HG03575 (cell line): ENCODE results near the gene UNC13A.

ENCODE experiments used
- ATAC-seq: cut with Tn5 transposase; IDR thresholded peaks from one replicate; pipeline ENCODE4 v1.9.1; 2021; ENCODE audit not compliant: unreplicated experiment, insufficient number of reproducible peaks, low FRiP score; ENCODE audit errors: extremely low read depth

UNC13A gene

DNA sequence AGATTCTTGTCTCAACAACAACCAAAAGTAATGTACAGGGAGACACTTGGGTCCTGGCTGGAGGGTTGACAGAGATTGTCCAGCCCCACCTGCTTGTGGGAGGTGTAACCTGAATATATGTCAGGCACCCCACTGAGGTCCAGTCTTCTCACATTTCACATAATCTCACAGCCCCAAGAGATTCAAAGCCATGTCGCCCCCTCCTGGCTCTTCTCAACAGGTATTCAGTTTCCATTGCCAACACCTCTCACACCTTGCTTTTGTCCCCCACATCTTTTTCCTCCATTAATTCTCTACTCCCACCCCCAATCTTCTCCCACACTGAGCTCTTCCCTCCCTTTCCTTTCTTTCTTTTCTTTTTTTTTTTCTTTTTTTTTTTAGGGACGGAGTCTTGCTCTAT lies 11.2 kb downstream of the UNC13A start:
- ATAC-seq: no peak

DNA sequence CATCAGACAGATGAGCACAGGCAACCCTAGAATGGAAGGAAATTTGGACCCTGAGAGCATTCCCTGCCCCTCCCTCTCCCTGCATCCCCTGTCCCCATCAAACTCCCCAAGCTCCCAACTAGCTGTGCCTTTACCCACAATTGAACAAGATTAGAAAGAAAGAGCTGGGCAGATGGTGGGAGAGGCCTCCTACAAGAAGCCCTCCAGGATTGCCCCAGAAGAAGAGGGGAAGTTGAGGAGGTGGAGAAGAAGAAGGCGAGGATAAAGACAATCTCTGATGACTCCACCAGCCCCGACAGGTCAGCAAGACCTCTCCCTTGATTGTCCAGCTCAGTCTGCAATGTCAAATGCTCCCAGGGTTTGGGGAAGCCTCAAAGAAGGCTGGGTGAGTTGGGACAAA lies 11.9 kb downstream of the UNC13A start:
- no peak for ATAC-seq

DNA sequence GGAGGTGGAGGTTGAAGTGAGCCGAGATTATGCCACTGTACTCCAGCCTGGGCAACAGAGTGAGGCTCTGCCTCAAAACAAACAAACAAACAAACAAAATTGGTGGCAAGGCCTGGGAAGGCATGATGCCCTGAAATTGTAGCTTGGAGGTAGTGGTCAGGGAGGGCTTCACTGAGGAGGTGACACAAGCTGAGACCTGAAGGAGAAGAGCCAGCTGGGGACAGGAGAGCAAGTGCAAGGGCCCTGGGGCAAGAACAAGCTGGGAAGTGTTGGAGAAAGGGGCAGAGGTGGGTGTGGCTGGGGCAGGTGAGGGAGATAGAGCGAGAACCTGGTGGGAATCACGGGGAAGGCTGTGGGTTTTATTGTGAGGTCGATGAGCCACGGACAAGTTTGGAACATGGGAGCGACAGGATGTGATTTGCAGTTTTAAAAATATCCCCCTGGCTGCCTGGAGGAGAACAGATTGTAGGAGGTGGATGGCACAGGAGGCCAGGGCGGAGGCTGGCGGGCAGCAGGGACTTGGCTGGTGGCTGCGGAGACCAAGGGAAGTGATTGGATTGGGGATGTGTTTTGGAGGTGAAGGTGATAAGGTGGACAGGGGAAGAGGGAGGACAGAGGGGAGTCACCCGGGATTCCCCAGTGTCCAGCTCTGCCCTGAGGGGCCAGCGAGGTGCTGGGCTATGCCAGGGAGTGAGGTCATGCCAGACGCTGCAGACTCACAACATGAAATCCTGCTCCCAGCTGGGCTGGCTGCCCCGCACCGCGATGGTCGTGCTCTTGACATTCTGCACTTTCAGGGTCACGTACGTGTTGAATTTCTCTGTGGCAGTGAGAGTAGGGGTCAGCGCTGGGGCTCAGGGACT lies 14.0 kb downstream of the UNC13A start:
- no peak for ATAC-seq

DNA sequence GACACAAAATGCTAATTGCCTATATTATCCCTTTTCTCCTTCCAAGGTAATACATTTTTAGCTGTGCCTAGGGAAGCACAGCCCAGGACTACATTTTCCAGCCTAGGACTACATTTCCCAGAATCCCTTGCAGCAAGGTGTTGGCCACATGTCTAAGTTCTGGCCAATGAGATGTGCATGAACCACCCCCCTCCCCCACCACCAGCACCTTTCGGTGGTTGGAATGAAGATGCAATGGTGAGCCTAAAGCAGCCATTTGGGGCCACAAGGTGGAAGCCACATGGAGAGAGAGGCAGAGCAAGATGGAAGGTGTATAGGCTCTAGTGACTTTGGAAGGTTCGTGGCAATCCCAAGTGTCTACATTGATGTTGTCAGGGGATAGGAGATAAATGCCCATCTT lies 16.2 kb downstream of the UNC13A start:
- ATAC-seq: no peak

GRCh38 chr19:17669419-17669818 lies 18.7 kb downstream of the UNC13A start:
- ATAC-seq: no peak

GRCh38 chr19:17665058-17665457 lies 23.1 kb downstream of the UNC13A start:
- ATAC-seq: no peak

DNA sequence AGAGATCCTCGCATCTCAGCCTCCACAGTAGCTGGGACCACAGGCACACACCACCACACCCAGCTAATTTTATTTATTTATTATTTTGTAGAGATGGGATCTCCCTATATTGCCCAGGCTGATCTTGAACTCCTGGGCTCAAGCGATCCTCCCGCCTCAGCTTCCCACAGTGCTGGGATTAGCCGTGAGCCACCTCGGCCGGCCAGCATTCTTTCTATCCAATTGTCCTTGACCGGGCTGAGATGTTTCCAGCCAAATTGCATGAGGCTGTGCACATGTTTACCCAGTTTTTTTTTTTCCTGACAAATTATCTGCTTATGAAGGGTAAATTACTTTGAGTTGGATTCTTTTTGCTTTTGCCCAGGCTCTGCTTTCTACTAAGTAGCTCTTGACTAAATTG lies 28.2 kb downstream of the UNC13A start:
- ATAC-seq: no peak

DNA sequence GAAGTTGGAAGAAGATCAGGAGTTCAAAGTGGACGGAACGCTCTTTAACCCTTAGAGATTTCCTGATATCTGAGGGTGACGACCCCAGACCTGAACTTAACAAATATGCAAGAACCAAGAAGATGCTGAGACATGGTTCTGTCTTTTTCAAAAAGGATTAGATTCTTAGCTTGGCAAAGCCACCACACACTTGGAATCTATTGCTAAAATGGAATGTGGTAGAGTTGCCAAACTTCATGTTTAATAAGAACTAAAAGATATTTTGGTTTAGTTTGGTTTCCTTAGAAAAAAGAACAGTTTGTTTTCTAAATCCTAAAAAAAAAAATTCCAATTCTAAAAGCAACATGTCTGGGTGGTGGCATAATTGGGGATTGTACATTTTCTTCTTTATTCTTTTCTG lies 29.5 kb downstream of the UNC13A start:
- no peak for ATAC-seq

DNA sequence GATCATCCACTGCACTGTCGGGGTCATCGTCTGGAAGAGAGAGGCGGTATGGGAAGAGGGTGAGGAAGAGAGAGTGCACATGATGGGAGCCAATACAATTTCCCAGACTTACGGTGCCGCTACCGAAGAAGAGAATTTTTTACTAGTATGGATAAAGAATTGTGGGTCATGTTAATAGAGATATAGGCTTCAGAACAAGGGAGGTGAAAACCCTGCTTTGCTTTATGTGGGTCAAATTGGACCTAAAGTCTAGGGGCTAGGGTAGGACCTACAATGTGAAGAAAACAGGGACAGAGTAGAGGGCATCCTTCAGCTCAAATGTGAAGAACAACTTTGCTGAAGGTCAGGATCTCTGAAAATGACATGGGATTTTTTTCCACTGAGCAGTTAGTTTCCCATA lies 29.9 kb downstream of the UNC13A start:
- no peak for ATAC-seq

GRCh38 chr19:17656970-17657369 lies 31.2 kb downstream of the UNC13A start:
- no peak for ATAC-seq

DNA sequence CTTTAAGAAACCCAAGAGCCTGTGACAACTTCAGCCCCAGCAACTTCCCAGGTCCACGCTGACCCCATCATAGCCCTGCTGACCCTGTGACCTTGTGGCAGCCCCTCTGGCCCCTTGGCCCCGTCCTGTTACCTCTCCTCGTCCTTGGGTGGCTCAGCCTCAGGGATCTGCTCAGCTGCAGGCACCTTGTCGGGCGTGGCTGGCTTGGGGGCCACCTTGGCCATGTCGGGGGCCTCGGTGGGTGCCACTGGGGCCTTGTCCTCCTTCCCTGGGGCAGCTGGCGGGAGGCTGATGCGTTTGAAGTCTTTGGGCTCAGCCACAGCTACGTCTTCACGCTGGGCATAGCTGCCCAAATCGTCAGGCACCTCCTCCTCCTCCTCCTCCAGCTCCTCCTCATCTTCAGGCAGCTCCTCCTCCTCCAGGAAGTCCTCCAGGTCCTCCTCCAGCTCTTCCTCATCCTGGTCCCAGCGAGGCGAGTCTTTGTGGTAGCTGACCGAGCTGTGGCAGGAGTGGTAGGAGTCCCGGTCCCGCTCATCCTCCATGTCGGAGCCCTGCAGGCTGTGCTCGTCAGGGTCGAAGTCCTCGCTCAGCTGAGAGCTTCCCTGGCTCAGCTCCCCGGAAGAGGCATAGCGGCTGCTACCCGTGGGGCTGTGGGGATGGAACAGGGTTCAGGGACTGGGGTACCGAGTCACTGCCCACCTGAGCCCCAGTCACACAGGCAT lies 32.2 kb downstream of the UNC13A start:
- no peak for ATAC-seq

- no peak for ATAC-seq
These were observed 33.2 kb downstream of the UNC13A start for GRCh38 chr19:17654993-17655392.

GRCh38 chr19:17652627-17653026 lies 35.5 kb downstream of the UNC13A start:
- no peak for ATAC-seq

DNA sequence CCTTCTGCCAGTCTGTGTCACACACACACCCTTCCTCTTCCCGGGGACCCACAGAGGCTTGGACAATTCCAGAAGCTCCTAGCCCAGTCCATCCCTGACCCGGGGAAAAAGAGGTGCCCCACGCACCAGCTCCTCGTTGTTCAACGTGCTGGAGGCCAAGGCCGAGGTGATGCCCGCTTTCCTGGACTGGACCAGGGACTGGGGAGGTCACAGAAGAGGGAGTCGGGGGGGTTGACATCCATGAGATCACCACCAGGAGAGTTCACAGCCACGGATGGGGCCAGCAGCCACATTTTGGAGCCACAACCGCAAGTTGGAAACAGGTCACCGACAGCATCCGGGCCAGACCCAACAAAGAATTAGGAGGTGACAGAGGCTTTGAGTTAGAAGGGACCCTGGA lies 39.4 kb downstream of the UNC13A start:
- no peak for ATAC-seq

GRCh38 chr19:17648097-17648660 lies 40.0 kb downstream of the UNC13A start:
- ATAC-seq: no peak

GRCh38 chr19:17647071-17648020 lies 40.8 kb downstream of the UNC13A start:
- ATAC-seq: no peak

DNA sequence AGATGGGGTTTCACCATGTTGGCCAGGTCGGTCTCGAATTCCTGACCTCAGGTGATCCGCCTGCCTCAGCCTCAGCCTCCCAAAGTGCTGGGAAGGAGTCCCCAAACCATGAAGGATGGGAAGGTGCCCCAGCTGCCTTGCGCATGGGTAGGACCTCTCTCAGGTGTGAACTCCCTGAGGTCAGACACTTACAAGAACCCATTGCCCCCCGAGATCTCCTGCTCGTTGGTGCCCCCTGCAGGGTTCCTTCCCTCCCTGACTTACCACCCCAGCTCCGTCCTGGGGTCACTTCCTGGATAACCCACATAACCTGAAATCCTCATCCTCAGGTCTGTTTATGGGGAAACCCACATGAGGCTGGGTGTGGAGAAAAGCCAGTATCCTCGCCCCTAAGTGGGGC lies 41.7 kb downstream of the UNC13A start:
- ATAC-seq: no peak

DNA sequence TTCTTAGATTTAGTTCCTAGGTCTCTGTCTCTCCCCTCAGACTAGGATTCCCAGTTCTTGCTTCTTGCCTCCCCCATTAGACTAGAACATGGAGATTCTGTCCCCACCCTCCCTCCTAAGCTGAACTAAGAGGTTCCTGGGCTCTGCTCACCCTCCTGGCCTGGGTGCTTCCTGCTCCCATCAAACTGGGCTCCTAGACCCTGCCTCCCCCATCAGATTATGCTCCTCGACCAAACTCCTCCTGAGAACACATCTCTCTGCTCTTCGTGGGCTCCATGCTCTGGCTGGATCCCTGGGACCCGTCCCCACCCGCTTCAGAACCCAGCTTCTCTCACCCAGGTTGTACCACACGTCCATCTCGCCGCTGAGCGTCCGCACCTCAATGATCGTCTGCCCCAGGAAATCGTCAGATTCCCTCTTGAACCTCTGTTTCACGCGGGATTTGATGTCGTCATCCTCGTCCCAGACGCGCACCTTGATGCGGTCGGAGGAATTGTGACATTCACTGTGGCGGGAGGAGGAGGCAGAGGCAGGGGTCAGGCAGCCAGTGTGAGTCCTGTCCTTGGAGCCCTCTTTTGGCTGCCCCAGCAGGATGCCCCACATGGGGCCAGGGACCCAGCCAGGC lies 42.7 kb downstream of the UNC13A start:
- ATAC-seq: no peak

DNA sequence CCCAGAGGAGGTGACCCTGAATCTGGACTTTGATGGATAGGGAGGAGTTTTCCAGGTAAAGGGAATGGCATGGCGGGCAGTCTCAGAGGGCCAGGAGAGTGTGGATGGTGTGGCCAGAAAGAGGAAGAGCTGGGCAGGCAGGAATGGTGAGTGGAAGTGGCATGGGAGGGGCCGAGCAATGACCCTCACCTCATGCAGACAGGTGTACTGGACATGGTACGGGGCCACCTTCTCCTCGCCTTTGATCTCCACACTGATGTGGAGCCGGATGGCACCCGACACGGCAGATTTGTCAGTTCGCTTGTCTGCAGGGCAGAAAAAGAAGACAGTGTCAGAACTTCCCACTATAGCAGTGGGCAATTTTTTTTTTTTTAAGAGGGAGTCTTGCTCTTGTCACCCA lies 45.5 kb downstream of the UNC13A start:
- ATAC-seq: no peak
